Hepatocyte (in vitro differentiated cells): ENCODE data around the gene ANO10.

Source experiments
- CTCF ChIP-seq: fragments of 200-600 bp; sonication (generic); IDR thresholded peaks from 2 replicates; pipeline ENCODE4 v1.5.1; 2016; ENCODE audit warnings: antibody characterized with exemption, mild to moderate bottlenecking; ENCODE audit not compliant: poor library complexity
- EZH2 ChIP-seq: fragments of 200-600 bp; sonication (generic); IDR thresholded peaks from 2 replicates; pipeline ENCODE4 v1.6.1; 2016; ENCODE audit warnings: antibody characterized with exemption, mild to moderate bottlenecking, borderline replicate concordance

GRCh38 chr3:43370293-43370980 is 251.4 kb downstream of the ANO10 start:
- TF ChIP-seq CTCF = no peak
- no peak for TF ChIP-seq EZH2
